MM.1S (cell line): ENCODE results near the gene ST8SIA5.

Experiments
- DNase-seq: peaks from one replicate; pipeline ENCODE4 v3.0.0-alpha.2; 2015
- H2AFZ ChIP-seq: fragments of 300-600 bp; sonication (generic); 2 replicates; pipeline ENCODE4 v1.6.0; 2016; ENCODE audit warnings: antibody characterized with exemption, low read length
- H3F3A ChIP-seq: fragments of 300-600 bp; sonication (generic); 2 replicates; pipeline ENCODE4 v1.6.1; 2016; ENCODE audit warnings: mild to moderate bottlenecking, antibody characterized with exemption, low read length, moderate library complexity, mixed read lengths; ENCODE audit not compliant: insufficient read depth
- H3K27ac ChIP-seq: fragments of 300-600 bp; sonication (generic); 2 replicates; pipeline ENCODE4 v1.5.1; 2016; ENCODE audit warnings: mild to moderate bottlenecking, low read length
- H3K27me3 ChIP-seq: fragments of 300-600 bp; sonication (generic); replicated peaks from 2 replicates; pipeline ENCODE4 v1.6.0; 2016; ENCODE audit warnings: low read length; ENCODE audit not compliant: insufficient read depth
- H3K36me3 ChIP-seq: fragments of 300-600 bp; sonication (generic); replicated peaks from 2 replicates; pipeline ENCODE4 v1.6.1; 2016; ENCODE audit warnings: mild to moderate bottlenecking, low read length, mixed read lengths; ENCODE audit not compliant: insufficient read depth
- H3K4me1 ChIP-seq: fragments of 300-600 bp; sonication (generic); 2 replicates; pipeline ENCODE4 v1.6.1; 2016; ENCODE audit warnings: low read length, mixed read lengths
- H3K4me2 ChIP-seq: fragments of 300-600 bp; sonication (generic); 2 replicates; pipeline ENCODE4 v1.6.0; 2016; ENCODE audit warnings: low read depth, low read length
- H3K4me3 ChIP-seq: fragments of 300-600 bp; sonication (generic); 2 replicates; pipeline ENCODE4 v1.5.1; 2016; ENCODE audit warnings: low read length, mixed read lengths
- H3K79me2 ChIP-seq: fragments of 300-600 bp; sonication (generic); 2 replicates; pipeline ENCODE4 v1.6.1; 2016; ENCODE audit warnings: mixed run types, low read length, mixed read lengths
- H3K9ac ChIP-seq: fragments of 300-600 bp; sonication (generic); 2 replicates; pipeline ENCODE4 v1.6.1; 2016; ENCODE audit warnings: low read length, mixed read lengths
- H3K9me2 ChIP-seq: fragments of 300-600 bp; sonication (generic); replicated peaks from 2 replicates; pipeline ENCODE4 v1.6.1; 2016; ENCODE audit warnings: mild to moderate bottlenecking, low read length, mixed read lengths; ENCODE audit not compliant: insufficient read depth
- H3K9me3 ChIP-seq: fragments of 300-600 bp; sonication (generic); replicated peaks from 2 replicates; pipeline ENCODE4 v1.6.1; 2016; ENCODE audit warnings: mild to moderate bottlenecking, low read length, mixed read lengths; ENCODE audit not compliant: insufficient read depth
- H4K20me1 ChIP-seq: fragments of 300-600 bp; sonication (generic); 2 replicates; pipeline ENCODE4 v1.6.1; 2016; ENCODE audit warnings: mild to moderate bottlenecking, low read length, moderate library complexity, mixed read lengths; ENCODE audit not compliant: insufficient read depth
- EZH2 ChIP-seq: fragments of 300-600 bp; sonication (generic); optimal IDR thresholded peaks from 2 replicates; pipeline ENCODE3; 2017; ENCODE audit warnings: low read depth, mild to moderate bottlenecking, antibody characterized with exemption, low read length, mixed read lengths
- EZH2phosphoT487 ChIP-seq: fragments of 300-600 bp; sonication (generic); IDR thresholded peaks from 2 replicates; pipeline ENCODE4 v1.6.1; 2018; ENCODE audit warnings: antibody characterized with exemption, low read length
- TF ChIP-seq, protein P1 (sequence below): fragments of 300-600 bp; sonication (generic); IDR thresholded peaks from 2 replicates; pipeline ENCODE4 v1.5.1; 2016; ENCODE audit warnings: antibody characterized with exemption, low read length, mixed read lengths

ST8SIA5 gene

DNA sequence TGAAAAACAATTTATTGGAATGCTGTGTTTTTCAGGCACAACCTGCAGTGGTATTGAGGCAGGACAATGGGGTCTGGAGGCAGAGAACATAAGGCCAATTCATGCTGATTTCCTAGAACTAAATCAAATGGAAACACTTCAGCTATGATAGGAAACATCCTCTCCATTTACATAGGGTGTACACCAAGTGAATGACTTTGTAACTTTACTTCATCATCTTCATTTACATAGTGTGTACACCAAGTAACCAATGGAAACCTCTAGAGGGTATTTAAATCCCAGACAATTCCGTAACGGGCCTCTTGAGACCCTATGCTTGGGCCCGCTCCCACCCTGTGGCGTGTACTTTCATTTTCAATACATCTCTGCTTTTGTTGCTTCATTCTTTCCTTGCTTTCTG, 32.2 kb upstream of the ST8SIA5 start:
- TF ChIP-seq, protein P1, sequence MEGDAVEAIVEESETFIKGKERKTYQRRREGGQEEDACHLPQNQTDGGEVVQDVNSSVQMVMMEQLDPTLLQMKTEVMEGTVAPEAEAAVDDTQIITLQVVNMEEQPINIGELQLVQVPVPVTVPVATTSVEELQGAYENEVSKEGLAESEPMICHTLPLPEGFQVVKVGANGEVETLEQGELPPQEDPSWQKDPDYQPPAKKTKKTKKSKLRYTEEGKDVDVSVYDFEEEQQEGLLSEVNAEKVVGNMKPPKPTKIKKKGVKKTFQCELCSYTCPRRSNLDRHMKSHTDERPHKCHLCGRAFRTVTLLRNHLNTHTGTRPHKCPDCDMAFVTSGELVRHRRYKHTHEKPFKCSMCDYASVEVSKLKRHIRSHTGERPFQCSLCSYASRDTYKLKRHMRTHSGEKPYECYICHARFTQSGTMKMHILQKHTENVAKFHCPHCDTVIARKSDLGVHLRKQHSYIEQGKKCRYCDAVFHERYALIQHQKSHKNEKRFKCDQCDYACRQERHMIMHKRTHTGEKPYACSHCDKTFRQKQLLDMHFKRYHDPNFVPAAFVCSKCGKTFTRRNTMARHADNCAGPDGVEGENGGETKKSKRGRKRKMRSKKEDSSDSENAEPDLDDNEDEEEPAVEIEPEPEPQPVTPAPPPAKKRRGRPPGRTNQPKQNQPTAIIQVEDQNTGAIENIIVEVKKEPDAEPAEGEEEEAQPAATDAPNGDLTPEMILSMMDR: no peak
- TF ChIP-seq EZH2: no peak
- TF ChIP-seq EZH2phosphoT487: no peak
- Histone ChIP-seq H3F3A (no peaks in the 10 kb centered on the region), H3K9ac (no peak overlapping the region), H3K9me2 (no peaks in the 10 kb centered on the region), H3K27ac (no peak overlapping the region), H3K79me2 (no peaks in the 10 kb centered on the region), H3K9me3 (no peaks in the 10 kb centered on the region), H3K4me3 (no peak overlapping the region), H3K4me1 (no peaks in the 10 kb centered on the region), H3K36me3 (no peaks in the 10 kb centered on the region), H3K4me2 (no peak overlapping the region), H2AFZ (no peak overlapping the region), H3K27me3 (no peaks in the 10 kb centered on the region), H4K20me1 (no peaks in the 10 kb centered on the region)
- no peak for DNase-seq

DNA sequence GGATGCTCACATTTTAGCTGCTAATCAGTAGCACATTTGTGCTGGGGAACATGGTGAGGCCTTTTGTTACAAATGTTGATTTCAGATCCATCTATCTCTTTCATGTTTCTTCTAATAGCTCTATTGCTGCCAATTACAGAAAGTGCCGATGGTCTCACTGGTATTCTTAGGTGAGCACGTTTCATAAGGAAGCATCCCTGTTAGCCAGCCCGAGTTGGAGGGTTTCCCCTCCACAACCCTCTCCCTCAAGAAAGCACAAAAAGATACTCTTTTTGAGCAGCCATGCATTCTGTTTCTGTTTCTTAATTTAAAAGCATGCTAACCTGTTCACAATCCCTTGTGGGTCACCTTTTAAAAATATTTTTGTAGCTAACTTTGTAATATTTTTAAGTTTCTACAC, 30.8 kb upstream of the ST8SIA5 start:
- no peak overlapping the region for H3K4me2 ChIP-seq
- H3K27ac ChIP-seq: no peak overlapping the region
- no peaks in the 10 kb centered on the region for H3K4me1 ChIP-seq
- H3K27me3 ChIP-seq: no peaks in the 10 kb centered on the region
- no peaks in the 10 kb centered on the region for H3K79me2 ChIP-seq
- no peaks in the 10 kb centered on the region for H4K20me1 ChIP-seq
- TF ChIP-seq, protein P1: no peak
- TF ChIP-seq EZH2phosphoT487 (no peak), EZH2 (no peak)
- no peaks in the 10 kb centered on the region for H3K9me2 ChIP-seq
- no peak overlapping the region for H2AFZ ChIP-seq
- DNase-seq: no peak
- H3F3A ChIP-seq: no peaks in the 10 kb centered on the region
- H3K4me3 ChIP-seq: no peak overlapping the region
- H3K36me3 ChIP-seq: no peaks in the 10 kb centered on the region
- H3K9me3 ChIP-seq: no peaks in the 10 kb centered on the region
- H3K9ac ChIP-seq: no peak overlapping the region

DNA sequence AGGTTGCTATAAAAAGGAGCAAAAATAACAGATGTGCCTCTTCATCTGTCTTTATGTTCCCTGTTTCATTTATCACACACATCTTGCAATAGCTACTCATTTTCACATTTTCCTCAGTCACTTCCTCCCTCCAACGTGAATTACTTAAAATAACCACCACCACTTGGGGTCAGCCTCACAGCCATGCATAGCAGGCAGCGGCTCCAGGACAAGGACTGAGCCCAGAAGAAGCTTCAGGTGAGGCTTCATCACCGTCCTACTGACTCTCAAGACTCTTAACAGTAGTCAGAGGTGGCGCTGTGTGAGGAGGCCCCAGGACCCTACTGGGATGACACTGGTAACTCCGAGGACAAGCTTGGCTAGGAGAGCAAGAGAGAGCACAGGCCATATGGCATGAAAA, 15.5 kb upstream of the ST8SIA5 start:
- H3K4me3 ChIP-seq: no peak overlapping the region
- H3F3A ChIP-seq: no peaks in the 10 kb centered on the region
- no peaks in the 10 kb centered on the region for H3K9me2 ChIP-seq
- H3K4me2 ChIP-seq: no peak overlapping the region
- H3K9ac ChIP-seq: no peak overlapping the region
- H3K27me3 ChIP-seq: no peaks in the 10 kb centered on the region
- no peak for DNase-seq
- no peak overlapping the region for H2AFZ ChIP-seq
- H3K79me2 ChIP-seq: no peaks in the 10 kb centered on the region
- no peak overlapping the region for H3K27ac ChIP-seq
- H3K36me3 ChIP-seq: no peaks in the 10 kb centered on the region
- no peaks in the 10 kb centered on the region for H4K20me1 ChIP-seq
- H3K4me1 ChIP-seq: no peaks in the 10 kb centered on the region
- no peaks in the 10 kb centered on the region for H3K9me3 ChIP-seq
- no peak for TF ChIP-seq EZH2
- TF ChIP-seq, protein P1: no peak
- TF ChIP-seq EZH2phosphoT487: no peak

DNA sequence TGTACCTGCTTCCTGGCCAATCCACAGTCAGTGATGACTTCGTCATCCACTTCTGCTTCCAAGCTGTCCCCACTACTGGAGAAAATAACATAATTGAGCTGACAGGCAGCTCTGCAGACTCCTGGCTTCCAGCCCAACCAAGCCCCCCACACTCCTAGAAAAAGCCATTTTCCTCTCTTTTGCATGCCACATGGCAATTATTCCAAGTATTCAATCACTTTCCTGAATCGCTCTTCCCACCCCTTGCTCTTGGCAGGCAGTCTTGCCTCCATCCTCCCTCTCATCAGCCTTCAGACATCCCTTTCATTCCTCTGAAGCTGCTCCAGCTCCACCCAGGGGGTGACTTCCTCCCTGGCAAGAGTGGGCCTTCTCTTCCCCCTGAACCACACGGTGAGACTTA, 14.3 kb upstream of the ST8SIA5 start:
- Histone ChIP-seq H3K9ac (no peak overlapping the region), H3K27ac (no peak overlapping the region), H3K27me3 (no peaks in the 10 kb centered on the region), H3K9me2 (no peaks in the 10 kb centered on the region), H2AFZ (no peak overlapping the region), H3F3A (no peaks in the 10 kb centered on the region), H3K79me2 (no peaks in the 10 kb centered on the region), H3K4me2 (no peak overlapping the region), H3K4me1 (no peaks in the 10 kb centered on the region), H4K20me1 (no peaks in the 10 kb centered on the region), H3K4me3 (no peak overlapping the region), H3K9me3 (no peaks in the 10 kb centered on the region), H3K36me3 (no peaks in the 10 kb centered on the region)
- no peak for DNase-seq
- TF ChIP-seq, protein P1: no peak
- TF ChIP-seq EZH2phosphoT487 (no peak), EZH2 (no peak)
